Coronary artery (tissue), 2 donors: ENCODE results near the gene ZNF862.

Experiments
- DNase-seq: peaks from one replicate; pipeline ENCODE4 v3.0.0-alpha.2; 2017; ENCODE audit warnings: low spot score
- H3K27ac ChIP-seq, 2 donors: fragments of 200-600 bp; sonication (generic); one replicate each; pipeline ENCODE4 v1.5.1; 2016 to 2019
- H3K4me3 ChIP-seq: fragments of 200-600 bp; sonication (generic); 2 replicates; pipeline ENCODE4 v1.5.1; 2016; ENCODE audit warnings: mild to moderate bottlenecking, moderate library complexity
- TF ChIP-seq, protein P1 (sequence below): fragments of 200-600 bp; sonication (generic); IDR thresholded peaks from one replicate; pipeline ENCODE4 v1.5.1; 2019; ENCODE audit warnings: antibody characterized with exemption

Gene ZNF862

DNA sequence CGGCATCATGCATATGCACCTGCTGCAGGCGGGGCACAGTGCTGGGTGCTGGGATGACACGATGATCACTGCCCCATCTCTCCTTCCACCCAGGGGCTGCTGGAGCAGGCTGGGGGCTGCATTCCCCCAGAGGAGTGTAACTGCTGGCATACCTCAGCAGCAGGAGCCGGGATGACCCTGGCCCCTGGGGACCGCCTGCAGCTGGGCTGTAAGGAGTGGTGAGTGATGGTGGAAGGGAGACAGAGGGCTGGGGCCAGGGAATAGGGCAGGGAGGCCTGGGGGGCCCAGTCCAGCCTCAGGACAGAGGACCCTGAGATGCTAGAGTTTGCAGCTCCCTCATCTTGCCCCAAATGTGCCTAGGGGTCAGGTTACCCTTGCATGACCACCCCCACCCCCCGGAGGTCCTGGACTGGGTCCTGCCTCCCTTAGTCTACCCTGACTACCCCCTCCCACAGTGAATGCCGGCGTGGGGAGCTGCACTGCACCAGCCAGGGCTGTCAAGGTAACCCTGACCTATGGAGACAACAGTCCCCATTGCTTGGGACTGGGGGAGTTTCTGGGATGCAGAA, 14.5 kb upstream of the ZNF862 start:
- no peak for DNase-seq
- Histone ChIP-seq H3K4me3 (no peak overlapping the region), H3K27ac (no peak overlapping the region)
- TF ChIP-seq, protein P1, sequence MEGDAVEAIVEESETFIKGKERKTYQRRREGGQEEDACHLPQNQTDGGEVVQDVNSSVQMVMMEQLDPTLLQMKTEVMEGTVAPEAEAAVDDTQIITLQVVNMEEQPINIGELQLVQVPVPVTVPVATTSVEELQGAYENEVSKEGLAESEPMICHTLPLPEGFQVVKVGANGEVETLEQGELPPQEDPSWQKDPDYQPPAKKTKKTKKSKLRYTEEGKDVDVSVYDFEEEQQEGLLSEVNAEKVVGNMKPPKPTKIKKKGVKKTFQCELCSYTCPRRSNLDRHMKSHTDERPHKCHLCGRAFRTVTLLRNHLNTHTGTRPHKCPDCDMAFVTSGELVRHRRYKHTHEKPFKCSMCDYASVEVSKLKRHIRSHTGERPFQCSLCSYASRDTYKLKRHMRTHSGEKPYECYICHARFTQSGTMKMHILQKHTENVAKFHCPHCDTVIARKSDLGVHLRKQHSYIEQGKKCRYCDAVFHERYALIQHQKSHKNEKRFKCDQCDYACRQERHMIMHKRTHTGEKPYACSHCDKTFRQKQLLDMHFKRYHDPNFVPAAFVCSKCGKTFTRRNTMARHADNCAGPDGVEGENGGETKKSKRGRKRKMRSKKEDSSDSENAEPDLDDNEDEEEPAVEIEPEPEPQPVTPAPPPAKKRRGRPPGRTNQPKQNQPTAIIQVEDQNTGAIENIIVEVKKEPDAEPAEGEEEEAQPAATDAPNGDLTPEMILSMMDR, result no peak

DNA sequence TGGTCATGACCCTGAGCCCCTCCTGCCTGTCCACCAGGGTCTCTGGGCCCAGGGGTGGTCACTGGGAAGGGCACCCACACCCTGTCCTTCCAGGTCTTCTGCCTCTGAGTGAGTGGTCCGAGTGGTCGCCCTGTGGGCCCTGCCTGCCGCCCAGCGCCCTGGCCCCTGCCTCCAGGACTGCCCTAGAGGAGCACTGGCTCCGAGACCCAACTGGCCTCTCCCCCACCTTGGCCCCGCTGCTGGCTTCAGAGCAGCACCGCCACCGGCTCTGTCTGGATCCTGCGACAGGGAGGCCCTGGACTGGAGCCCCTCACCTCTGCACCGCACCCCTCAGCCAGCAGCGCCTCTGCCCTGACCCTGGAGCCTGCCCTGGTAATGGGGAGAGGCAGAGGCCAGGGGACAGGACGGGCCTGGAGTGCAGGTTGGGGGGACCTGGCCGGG, 13.9 kb upstream of the ZNF862 start:
- TF ChIP-seq, protein P1, result no peak
- no peak overlapping the region for H3K4me3 ChIP-seq
- H3K27ac ChIP-seq, result no peak overlapping the region
- DNase-seq, result no peak

DNA sequence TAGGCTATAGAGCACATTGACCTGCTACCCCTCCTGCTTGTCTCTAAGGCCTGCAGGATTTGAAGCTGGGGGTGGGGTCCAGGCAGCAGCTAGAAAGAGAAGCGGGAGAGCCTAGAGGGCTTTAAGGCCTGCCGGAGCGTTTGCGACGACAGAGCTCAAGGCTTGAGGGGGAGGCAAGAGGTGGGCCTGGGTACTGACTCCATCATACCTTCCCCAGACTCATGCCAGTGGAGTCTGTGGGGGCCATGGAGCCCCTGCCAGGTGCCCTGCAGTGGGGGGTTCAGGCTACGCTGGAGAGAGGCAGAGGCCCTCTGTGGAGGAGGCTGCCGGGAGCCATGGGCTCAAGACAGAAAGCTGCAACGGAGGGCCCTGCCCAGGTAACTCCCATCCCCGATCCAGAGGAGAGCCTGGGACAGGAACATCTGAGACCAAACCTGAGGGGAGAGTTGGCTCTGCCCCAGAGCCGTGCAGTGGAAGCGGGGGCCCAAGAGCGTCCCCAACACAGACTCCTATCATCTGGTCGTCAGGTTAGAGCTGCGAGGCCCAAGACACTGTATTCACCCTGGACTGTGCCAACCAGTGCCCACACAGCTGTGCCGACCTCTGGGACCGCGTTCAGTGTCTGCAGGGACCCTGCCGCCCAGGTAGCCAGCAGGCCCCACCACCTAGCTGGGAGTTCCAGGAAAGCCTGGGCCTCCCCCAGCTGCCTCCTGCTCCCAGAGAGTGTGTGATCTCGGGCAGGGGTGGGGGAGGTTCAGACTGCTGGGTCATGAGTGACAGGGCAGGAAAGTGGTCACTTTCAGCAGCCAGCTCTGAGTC, 13.2 kb upstream of the ZNF862 start:
- DNase-seq, result no peak

DNA sequence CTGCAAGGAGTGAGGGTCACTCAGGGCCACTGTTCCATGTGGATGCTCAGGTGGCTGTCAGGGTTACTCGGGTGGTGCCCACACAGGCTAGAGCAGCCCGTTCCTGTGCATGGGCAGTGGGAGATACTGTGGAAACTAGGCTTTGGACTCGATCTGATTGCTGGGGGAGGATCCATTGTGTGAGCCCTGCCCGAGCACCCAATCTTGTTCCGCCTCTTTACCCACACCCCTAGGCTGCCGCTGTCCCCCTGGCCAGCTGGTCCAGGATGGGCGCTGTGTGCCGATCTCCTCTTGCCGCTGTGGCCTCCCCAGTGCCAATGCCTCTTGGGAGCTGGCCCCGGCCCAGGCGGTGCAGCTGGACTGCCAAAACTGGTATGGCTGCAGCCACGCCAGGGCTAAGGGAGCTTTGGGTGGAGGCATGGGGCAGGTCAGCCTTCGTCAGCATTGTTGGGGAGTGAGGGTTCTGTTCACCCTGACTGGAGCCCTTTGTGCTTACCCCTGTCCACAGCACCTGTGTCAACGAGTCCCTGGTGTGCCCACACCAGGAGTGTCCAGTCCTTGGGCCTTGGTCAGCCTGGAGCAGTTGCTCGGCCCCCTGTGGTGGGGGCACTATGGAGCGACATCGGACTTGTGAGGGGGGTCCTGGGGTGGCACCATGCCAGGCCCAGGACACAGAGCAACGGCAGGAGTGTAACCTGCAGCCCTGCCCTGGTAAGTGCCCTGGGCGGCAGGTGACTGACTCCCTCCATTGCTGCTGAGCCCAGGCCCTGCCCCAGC, 12.4 kb upstream of the ZNF862 start:
- H3K27ac ChIP-seq, result no peak overlapping the region
- TF ChIP-seq, protein P1, result no peak
- H3K4me3 ChIP-seq, result no peak overlapping the region
- DNase-seq, result no peak

More for the DNA sequence above, 13.2 kb upstream of the ZNF862 start:
- TF ChIP-seq, protein P1, result no peak
- Histone ChIP-seq H3K4me3 (no peak overlapping the region), H3K27ac (no peak overlapping the region)

DNA sequence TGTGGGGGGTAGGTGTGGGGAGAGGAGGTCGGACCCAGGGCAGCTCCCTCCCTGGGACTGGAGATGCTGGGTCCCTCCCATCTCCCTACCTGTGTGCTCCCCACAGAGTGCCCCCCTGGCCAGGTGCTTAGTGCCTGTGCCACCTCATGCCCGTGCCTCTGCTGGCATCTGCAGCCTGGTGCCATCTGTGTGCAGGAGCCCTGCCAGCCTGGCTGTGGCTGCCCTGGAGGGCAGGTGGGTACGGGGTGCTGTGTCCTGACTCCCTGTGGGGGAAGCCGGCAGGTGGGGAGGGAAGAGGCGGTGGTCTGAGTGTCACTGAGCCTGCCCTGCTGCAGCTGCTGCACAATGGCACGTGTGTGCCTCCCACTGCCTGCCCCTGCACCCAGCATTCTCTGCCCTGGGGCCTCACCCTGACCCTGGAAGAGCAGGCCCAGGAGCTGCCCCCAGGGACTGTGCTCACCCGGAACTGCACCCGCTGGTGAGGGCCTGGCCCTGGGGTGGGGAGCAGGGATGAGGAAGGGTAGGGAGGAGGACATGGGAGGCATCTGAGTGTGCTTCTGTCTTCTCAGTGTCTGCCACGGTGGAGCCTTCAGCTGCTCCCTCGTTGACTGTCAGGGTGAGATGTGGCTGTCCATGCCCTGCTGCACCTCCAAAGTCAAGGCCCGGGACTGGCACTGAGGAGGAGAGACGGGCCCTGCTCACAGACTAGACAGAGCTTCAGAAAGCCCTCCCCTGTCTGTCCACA, 11.7 kb upstream of the ZNF862 start:
- H3K4me3 ChIP-seq, result no peak overlapping the region
- H3K27ac ChIP-seq, result no peak overlapping the region
- DNase-seq, result no peak
- TF ChIP-seq, protein P1, result no peak

DNA sequence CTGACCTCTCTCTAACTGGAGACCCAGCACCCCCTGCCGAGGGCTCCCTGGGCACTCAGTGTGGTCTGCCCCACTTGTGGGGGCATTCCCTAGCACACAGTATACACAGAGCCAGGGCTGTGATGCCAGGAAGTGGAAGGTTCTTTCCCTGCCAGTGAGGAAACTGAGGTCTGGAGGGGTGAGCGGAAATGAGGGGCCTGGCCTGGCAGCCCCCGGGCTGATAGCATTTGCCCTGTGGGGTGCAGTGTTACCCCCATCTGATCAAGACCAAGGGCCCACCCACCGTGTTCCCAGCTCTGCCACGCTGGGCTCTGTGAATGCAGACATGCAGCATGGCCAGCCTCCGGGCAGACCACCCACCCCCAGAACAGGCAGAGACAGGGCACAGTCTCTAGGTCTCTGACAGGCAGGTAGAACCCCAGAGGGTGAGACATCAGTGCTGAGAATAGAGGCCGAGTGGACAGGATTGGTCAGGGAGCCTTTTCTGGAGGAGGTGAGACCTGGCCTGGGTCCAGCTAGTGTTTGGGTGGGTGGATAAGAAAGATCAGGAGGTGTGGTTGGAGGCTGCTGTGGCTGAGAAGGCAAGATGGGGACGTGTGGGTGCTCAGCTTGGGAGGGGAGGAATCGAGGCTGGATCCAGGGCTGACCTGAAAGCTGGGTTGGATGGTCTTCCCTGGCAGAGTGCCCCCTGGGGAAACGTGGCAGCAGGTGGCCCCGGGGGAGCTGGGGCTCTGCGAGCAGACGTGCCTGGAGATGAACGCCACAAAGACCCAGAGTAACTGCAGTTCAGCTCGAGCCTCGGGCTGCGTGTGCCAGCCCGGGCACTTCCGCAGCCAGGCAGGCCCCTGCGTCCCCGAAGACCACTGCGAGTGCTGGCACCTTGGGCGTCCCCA, 10.8 kb upstream of the ZNF862 start:
- no peak for DNase-seq
- Histone ChIP-seq H3K4me3 (no peak overlapping the region), H3K27ac (no peak overlapping the region)
- TF ChIP-seq, protein P1, result no peak
